ENCODE results near the gene RNF175. TPM values are rescaled to one million over a fixed set of nuclear protein-coding genes. Genes with fewer than 3 reads are reported as not detected.

The RNF175 gene
- total RNA-seq, 3 donors from 2014 or later: 3.6 to 5.9 TPM; not detected in 1

DNA sequence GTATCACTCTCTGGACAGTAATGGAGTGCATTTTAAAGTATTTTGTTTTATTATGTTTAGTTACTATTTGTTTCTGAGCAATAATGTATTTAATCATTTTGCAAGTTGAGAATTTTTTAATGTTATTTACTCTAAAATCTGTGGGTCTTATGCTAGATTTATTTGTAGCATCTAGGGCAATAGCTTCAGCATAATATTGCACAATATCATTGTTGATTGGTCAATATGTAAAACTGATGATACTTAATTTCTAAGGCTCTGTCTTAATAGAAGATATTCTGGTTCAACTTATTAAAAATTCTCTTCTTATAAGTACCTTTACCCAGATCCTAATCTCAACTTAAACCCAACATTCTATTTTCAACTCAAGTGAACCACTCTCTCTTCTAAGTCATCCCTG is 17.6 kb upstream of the RNF175 start:
- TF ChIP-seq, protein P1, sequence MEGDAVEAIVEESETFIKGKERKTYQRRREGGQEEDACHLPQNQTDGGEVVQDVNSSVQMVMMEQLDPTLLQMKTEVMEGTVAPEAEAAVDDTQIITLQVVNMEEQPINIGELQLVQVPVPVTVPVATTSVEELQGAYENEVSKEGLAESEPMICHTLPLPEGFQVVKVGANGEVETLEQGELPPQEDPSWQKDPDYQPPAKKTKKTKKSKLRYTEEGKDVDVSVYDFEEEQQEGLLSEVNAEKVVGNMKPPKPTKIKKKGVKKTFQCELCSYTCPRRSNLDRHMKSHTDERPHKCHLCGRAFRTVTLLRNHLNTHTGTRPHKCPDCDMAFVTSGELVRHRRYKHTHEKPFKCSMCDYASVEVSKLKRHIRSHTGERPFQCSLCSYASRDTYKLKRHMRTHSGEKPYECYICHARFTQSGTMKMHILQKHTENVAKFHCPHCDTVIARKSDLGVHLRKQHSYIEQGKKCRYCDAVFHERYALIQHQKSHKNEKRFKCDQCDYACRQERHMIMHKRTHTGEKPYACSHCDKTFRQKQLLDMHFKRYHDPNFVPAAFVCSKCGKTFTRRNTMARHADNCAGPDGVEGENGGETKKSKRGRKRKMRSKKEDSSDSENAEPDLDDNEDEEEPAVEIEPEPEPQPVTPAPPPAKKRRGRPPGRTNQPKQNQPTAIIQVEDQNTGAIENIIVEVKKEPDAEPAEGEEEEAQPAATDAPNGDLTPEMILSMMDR (IDR thresholded peaks at IDR 0.05): no peak
- no peak for TF ChIP-seq POLR2A (IDR thresholded peaks at IDR 0.05)
- Histone ChIP-seq H3K27ac (no peak overlapping the region), H3K4me1 (no peaks in the 10 kb centered on the region), H3K27me3 (no peaks in the 10 kb centered on the region), H3K36me3 (no peaks in the 10 kb centered on the region), H3K9me3 (no peaks in the 10 kb centered on the region), H3K4me3 (no peak overlapping the region)
- DNase-seq (ENCODE audit: low spot score in 2 of 2): no peak
- intact Hi-C loops (cut with DNase I; ENCODE audit: low total_unique reads): no loop called here

DNA sequence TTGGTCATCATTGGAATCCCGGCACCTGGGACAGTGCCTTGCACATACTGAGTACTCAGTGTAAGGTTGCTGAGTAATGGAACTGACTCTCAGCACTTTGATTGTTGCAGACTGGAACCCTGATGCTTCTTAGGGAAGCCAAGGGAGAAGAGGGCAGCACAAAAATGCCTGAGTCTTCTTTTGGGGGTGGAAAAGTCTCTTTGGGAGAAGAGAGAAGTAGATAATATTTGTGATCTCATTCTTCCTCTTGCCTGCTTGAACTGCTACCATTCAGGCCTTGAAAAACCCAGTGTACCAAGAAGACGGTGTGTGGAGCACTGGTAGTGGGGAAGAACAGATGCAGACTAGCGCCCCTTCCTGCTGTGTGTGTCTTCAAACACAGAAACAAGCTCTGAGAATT is 16.8 kb upstream of the RNF175 start:
- intact Hi-C loops (cut with DNase I; ENCODE audit: low total_unique reads): no loop called here
- no peaks in the 10 kb centered on the region for H3K27me3 ChIP-seq
- H3K36me3 ChIP-seq: no peaks in the 10 kb centered on the region
- no peak for DNase-seq (ENCODE audit: low spot score in 2 of 2)
- no peak overlapping the region for H3K27ac ChIP-seq
- TF ChIP-seq, protein P1 (IDR thresholded peaks at IDR 0.05): no peak
- TF ChIP-seq POLR2AphosphoS5 (IDR thresholded peaks at IDR 0.05) (no peak), POLR2A (IDR thresholded peaks at IDR 0.05) (no peak)
- no peaks in the 10 kb centered on the region for H3K4me1 ChIP-seq
- H3K9me3 ChIP-seq: no peaks in the 10 kb centered on the region
- no peak overlapping the region for H3K4me3 ChIP-seq

DNA sequence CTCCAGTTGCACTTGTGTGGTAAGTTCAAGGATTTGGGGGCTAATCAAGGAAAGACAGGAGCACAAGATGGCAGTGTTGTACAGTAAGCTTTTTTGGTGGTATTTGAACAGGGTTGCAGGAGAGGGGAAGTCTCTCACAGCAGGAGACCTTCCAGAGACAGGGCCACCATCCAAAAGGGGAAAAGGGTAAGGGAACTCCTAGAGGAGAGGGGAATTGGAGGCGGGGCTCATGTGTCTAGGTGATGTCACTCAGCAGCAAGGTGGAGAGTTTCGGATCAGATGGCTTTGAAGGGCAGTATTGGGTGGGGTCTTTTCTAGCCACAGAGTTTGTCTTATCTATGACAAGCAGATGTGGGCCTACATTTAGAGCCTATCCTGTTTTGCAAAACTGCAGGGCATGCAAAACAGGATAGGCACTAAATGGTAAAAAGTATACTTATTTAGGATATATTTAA is 13.4 kb upstream of the RNF175 start:
- Histone ChIP-seq H3K9me3 (no peaks in the 10 kb centered on the region), H3K4me3 (no peak overlapping the region), H3K27ac (no peak overlapping the region), H3K36me3 (no peaks in the 10 kb centered on the region), H3K27me3 (no peaks in the 10 kb centered on the region), H3K4me1 (no peaks in the 10 kb centered on the region)
- DNase-seq (ENCODE audit: low spot score in 2 of 2): no peak
- TF ChIP-seq POLR2A (IDR thresholded peaks at IDR 0.05) (no peak), POLR2AphosphoS5 (IDR thresholded peaks at IDR 0.05) (no peak)
- TF ChIP-seq, protein P1 (IDR thresholded peaks at IDR 0.05): no peak
- intact Hi-C loops (cut with DNase I; ENCODE audit: low total_unique reads): no loop called here

DNA sequence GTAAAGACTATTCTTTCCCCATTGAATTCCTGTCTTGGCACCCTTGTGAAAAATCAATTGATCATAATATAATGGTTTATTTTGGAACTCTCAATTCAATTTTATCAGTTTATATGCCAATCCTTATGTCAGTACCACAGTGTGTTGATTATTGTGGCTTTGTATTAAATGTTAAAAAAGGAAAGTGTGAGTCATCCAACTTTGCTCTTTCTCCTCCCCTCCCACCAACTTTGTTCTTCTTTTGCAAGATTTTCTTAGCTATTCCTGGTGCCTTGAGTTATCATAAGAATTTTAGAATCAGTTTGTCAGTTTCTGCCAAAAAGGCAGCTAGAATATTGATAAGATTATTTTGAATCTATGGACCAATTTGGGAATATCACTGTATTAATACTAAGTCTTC is 11.2 kb upstream of the RNF175 start:
- no peaks in the 10 kb centered on the region for H3K9me3 ChIP-seq

DNA sequence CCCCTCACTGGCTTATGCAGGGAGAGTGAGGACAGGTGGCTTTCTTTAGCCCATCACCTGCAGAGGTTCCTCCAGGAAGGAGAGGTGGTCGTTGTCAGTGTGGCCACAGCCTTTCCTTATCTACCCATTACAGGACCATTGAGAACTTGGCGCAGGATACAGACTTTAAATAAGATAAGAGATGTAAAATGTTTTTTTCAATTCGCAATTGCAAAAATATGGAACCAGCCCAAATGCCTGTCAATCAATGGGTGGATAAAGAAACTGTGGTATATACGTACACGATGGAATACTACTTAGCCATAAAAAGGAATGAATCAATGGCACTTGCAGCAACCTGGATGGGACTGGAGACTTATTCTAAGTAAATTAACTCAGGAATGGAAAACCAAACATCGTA is 6.9 kb upstream of the RNF175 start:
- Histone ChIP-seq H3K4me3 (no peak overlapping the region), H3K9me3 (no peaks in the 10 kb centered on the region), H3K27me3 (no peaks in the 10 kb centered on the region), H3K27ac (no peak overlapping the region), H3K4me1 (no peaks in the 10 kb centered on the region), H3K36me3 (no peaks in the 10 kb centered on the region)
- DNase-seq (ENCODE audit: low spot score in 2 of 2): no peak
- intact Hi-C loops (cut with DNase I; ENCODE audit: low total_unique reads): no loop called here
- TF ChIP-seq, protein P1 (IDR thresholded peaks at IDR 0.05): no peak
- TF ChIP-seq POLR2AphosphoS5 (IDR thresholded peaks at IDR 0.05): no peak
- no peak for TF ChIP-seq POLR2A (IDR thresholded peaks at IDR 0.05)

More for the DNA sequence above, 11.2 kb upstream of the RNF175 start:
- H3K36me3 ChIP-seq: no peaks in the 10 kb centered on the region
- no peaks in the 10 kb centered on the region for H3K4me1 ChIP-seq
- TF ChIP-seq, protein P1 (IDR thresholded peaks at IDR 0.05): no peak
- TF ChIP-seq POLR2AphosphoS5 (IDR thresholded peaks at IDR 0.05): no peak
- TF ChIP-seq POLR2A (IDR thresholded peaks at IDR 0.05): no peak
- no peak overlapping the region for H3K4me3 ChIP-seq
- DNase-seq (ENCODE audit: low spot score in 2 of 2): no peak
- no peak overlapping the region for H3K27ac ChIP-seq
- no peaks in the 10 kb centered on the region for H3K27me3 ChIP-seq
- intact Hi-C loops (cut with DNase I; ENCODE audit: low total_unique reads): no loop called here
